Vagina (tissue), 2 donors: Measurements from ENCODE around the gene WWOX.

Source experiments
- POLR2A ChIP-seq, 2 donors: fragments of 450-650 bp; IDR thresholded peaks; one replicate each; pipeline ENCODE4 v1.6.1; 2017; ENCODE audit warnings: antibody characterized with exemption in 2 of 2, mild to moderate bottlenecking in 2 of 2, moderate library complexity in 2 of 2
- POLR2AphosphoS5 ChIP-seq, 2 donors: sonication (generic); formaldehyde crosslinking; IDR thresholded peaks; one replicate each; pipeline ENCODE4 v1.9.0; 2017; ENCODE audit warnings: antibody characterized with exemption in 2 of 2, mild to moderate bottlenecking in 2 of 2, low read depth in 1 of 2; ENCODE audit not compliant: insufficient read depth in 1 of 2
- TF ChIP-seq, protein P1 (sequence below), 3 experiments: fragments of 450-650 bp in 2 of 3; fragments of 200-600 bp in 1 of 3; sonication (generic) in 1 of 3; IDR thresholded peaks; one replicate each; pipeline ENCODE4 v1.5.1; 2017 to 2019; ENCODE audit warnings: antibody characterized with exemption in 3 of 3, mild to moderate bottlenecking in 2 of 3, moderate library complexity in 2 of 3

DNA sequence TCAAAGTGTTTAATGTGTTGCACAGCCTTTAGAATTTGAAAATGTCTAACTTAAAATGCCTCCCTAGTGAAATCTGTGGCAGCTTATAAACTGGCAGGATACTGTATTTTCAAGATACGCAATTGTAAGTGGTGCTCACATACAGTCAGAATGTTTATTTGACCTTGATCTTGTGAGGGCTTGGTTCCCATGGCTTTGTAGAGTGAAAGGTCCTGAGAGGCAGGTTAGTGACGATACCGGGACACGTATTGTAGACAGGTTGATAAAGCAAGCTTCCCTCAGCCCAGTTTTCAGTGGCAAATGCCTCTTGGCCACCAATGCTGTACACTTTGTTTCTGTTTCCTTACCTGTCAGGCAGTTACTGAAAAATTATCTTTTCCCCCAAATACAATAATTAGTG is 1074.5 kb downstream of the WWOX start:
- TF ChIP-seq POLR2A (IDR thresholded peaks at IDR 0.05) (no peak), POLR2AphosphoS5 (IDR thresholded peaks at IDR 0.05; ENCODE audit: insufficient read depth in 1 of 2, low read depth in 1 of 2) (no peak)
- TF ChIP-seq, protein P1, sequence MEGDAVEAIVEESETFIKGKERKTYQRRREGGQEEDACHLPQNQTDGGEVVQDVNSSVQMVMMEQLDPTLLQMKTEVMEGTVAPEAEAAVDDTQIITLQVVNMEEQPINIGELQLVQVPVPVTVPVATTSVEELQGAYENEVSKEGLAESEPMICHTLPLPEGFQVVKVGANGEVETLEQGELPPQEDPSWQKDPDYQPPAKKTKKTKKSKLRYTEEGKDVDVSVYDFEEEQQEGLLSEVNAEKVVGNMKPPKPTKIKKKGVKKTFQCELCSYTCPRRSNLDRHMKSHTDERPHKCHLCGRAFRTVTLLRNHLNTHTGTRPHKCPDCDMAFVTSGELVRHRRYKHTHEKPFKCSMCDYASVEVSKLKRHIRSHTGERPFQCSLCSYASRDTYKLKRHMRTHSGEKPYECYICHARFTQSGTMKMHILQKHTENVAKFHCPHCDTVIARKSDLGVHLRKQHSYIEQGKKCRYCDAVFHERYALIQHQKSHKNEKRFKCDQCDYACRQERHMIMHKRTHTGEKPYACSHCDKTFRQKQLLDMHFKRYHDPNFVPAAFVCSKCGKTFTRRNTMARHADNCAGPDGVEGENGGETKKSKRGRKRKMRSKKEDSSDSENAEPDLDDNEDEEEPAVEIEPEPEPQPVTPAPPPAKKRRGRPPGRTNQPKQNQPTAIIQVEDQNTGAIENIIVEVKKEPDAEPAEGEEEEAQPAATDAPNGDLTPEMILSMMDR (IDR thresholded peaks at IDR 0.05) = no peak
